HepG2 (cell line): ENCODE results near the gene PRSS27. TPM values are rescaled to one million over a fixed set of nuclear protein-coding genes. Genes with fewer than 3 reads are reported as not detected.

Source experiments
- AGO1 ChIP-seq: fragments of 200-400 bp; formaldehyde crosslinking; IDR thresholded peaks from 2 replicates; pipeline ENCODE4 v1.6.1; 2017; ENCODE audit warnings: mild to moderate bottlenecking, low read depth, low read length, moderate library complexity; ENCODE audit not compliant: poor library complexity, severe bottlenecking
- HINFP ChIP-seq: sonication (generic); formaldehyde crosslinking; IDR thresholded peaks from 2 replicates; pipeline ENCODE4 v1.4.0; 2020; ENCODE audit warnings: low read depth, mild to moderate bottlenecking, missing genetic modification reagents
- KIAA2018 ChIP-seq: sonication (generic); formaldehyde crosslinking; IDR thresholded peaks from 2 replicates; pipeline ENCODE4 v1.5.0; 2020; ENCODE audit warnings: mild to moderate bottlenecking, missing genetic modification reagents, borderline replicate concordance
- RAD21 ChIP-seq: fragments of 450-650 bp; formaldehyde crosslinking; IDR thresholded peaks from 2 replicates; pipeline ENCODE4 v1.5.0; 2020; ENCODE audit warnings: mild to moderate bottlenecking
- THAP7 ChIP-seq: sonication (generic); formaldehyde crosslinking; IDR thresholded peaks from 2 replicates; pipeline ENCODE4 v1.8.1; 2023; ENCODE audit warnings: mild to moderate bottlenecking, missing genetic modification reagents
- USF2 ChIP-seq, 2 experiments: sonication (generic) in 1 of 2; formaldehyde crosslinking in 1 of 2; IDR thresholded peaks; 2 replicates each; pipeline versions ENCODE4 v1.5.1 to v1.6.1; 2011 to 2020; ENCODE audit warnings: borderline replicate concordance in 1 of 2, low read depth in 1 of 2, low read length in 1 of 2, mild to moderate bottlenecking in 1 of 2, missing genetic modification reagents in 1 of 2, moderate library complexity in 1 of 2
- ZFP36 ChIP-seq: fragments of 150-350 bp; IDR thresholded peaks from 2 replicates; pipeline ENCODE4 v1.6.1; 2018; ENCODE audit warnings: borderline replicate concordance, low read length, low read depth; ENCODE audit not compliant: partially characterized antibody
- ZNF30 ChIP-seq: sonication (generic); formaldehyde crosslinking; IDR thresholded peaks from 2 replicates; pipeline ENCODE4 v1.5.0; 2020; ENCODE audit warnings: mild to moderate bottlenecking, missing genetic modification reagents
- ZNF362 ChIP-seq: sonication (generic); formaldehyde crosslinking; IDR thresholded peaks from 2 replicates; pipeline ENCODE4 v1.4.0; 2020; ENCODE audit warnings: missing genetic modification reagents, mild to moderate bottlenecking, borderline replicate concordance
- ZNF639 ChIP-seq: conservative IDR thresholded peaks from 2 replicates; pipeline ENCODE4 v1.6.1; 2018; ENCODE audit warnings: missing genetic modification reagents
- polyA plus RNA-seq, 8 experiments: library from polyadenylated mRNA; depleted of rRNA in 3 of 8; stranded (reverse) in 7 of 8; unstranded in 1 of 8; fragments of >200 nt; fragmentation: Illumina TruSeq in 4 of 8; extraction: Trizol in 4 of 8; gene quantifications; 2 replicates each; pipeline versions ENCODE4 v1.2.1 to v1.2.3, GENCODE V29; 2011 to 2016; ENCODE audit warnings: low read depth in 4 of 8, missing spikeins in 1 of 8, mixed read lengths in 1 of 8; ENCODE audit not compliant: insufficient read depth in 1 of 8
- total RNA-seq, 5 experiments: library from RNA; depleted of rRNA; stranded (reverse); fragments of >200 nt; fragmentation: Illumina TruSeq; extraction: Trizol; gene quantifications; 2 replicates each; pipeline ENCODE4 v1.2.3, GENCODE V29; 2016; ENCODE audit warnings: low read depth in 1 of 5

The PRSS27 gene
- total and polyA plus RNA-seq, 2 of the 13 experiments (the other 11 are each of a cell fraction or from before 2014, with no cell fraction given) = 0.20 to 0.73 TPM

- TF ChIP-seq USF2 (IDR thresholded peaks at IDR 0.05; ENCODE audit: low read depth, low read length) (no peak), USF2 (CRISPR knock-in tag; IDR thresholded peaks at IDR 0.05; ENCODE audit: borderline replicate concordance) (no peak), ZFP36 (no peak), RAD21 (CRISPR knock-in tag) (no peak), ZNF639 (CRISPR knock-in tag) (no peak), THAP7 (CRISPR knock-in tag) (no peak), ZNF362 (CRISPR knock-in tag) (no peak), ZNF30 (CRISPR knock-in tag) (no peak), HINFP (no peak), AGO1 (peak; percentile 42), KIAA2018 (CRISPR knock-in tag) (no peak)
These were observed 19.8 kb upstream of the PRSS27 start (continued) for GRCh38 chr16:2739625-2740430.
